Lower lobe of right lung (tissue), 2 donors: ENCODE results near the gene ATG9A. TPM values are rescaled to one million over a fixed set of nuclear protein-coding genes. Genes with fewer than 3 reads are reported as not detected.

Source experiments
- ATAC-seq, 2 donors: fragments of 200-7000 bp; cut with Tn5 transposase; one replicate each; pipeline ENCODE4 v1.9.1; 2020 to 2022; ENCODE audit warnings: mild to moderate bottlenecking in 2 of 2, moderate library complexity in 2 of 2
- DNase-seq: peaks from one replicate; pipeline ENCODE4 v3.0.0-alpha.2; 2020
- H3K27ac ChIP-seq: fragments of 200-600 bp; one replicate; pipeline ENCODE4 v1.8.0; 2022
- H3K27me3 ChIP-seq: fragments of 200-600 bp; one replicate; pipeline ENCODE4 v1.8.0; 2022; ENCODE audit warnings: low read depth
- H3K36me3 ChIP-seq: fragments of 200-600 bp; one replicate; pipeline ENCODE4 v1.8.0; 2022; ENCODE audit warnings: mild to moderate bottlenecking
- H3K4me1 ChIP-seq: fragments of 200-600 bp; one replicate; pipeline ENCODE4 v1.8.0; 2022
- H3K4me3 ChIP-seq: fragments of 200-600 bp; one replicate; pipeline ENCODE4 v1.8.0; 2022; ENCODE audit warnings: mild to moderate bottlenecking
- H3K9me3 ChIP-seq: fragments of 200-600 bp; one replicate; pipeline ENCODE4 v1.8.0; 2022
- CTCF ChIP-seq: fragments of 200-600 bp; IDR thresholded peaks from one replicate; pipeline ENCODE4 v1.8.0; 2022; ENCODE audit warnings: antibody characterized with exemption, mild to moderate bottlenecking
- intact Hi-C: fragments of 100-400 bp; cut with DNase I; formaldehyde crosslinking; loops from one replicate; pipeline ENCODE4 v1.11.0; 2022
- total RNA-seq: library from RNA; stranded (reverse); fragmentation: NEBNext Ultra II Directional; extraction: Animal tissue kit (Norgen Biotek cat#: 25700); gene quantifications from one replicate; pipeline ENCODE4 v1.2.1, GENCODE V29; 2021
- donor health status: DM: no; HTN: yes; CAD: no; lungs with severe emphysema.

ATG9A gene
- total RNA-seq, 1 donor from 2014 or later, result 45.7 TPM

GRCh38 chr2:219214786-219215185 lies 14.7 kb downstream of the ATG9A start:
- no peak for DNase-seq
- ATAC-seq, result no peak
- Histone ChIP-seq H3K27ac (no peak overlapping the region), H3K4me1 (peaks cover 30% of the 10 kb centered on the region), H3K36me3 (peaks cover 43% of the 10 kb centered on the region), H3K27me3 (no peaks in the 10 kb centered on the region), H3K4me3 (no peak overlapping the region), H3K9me3 (no peaks in the 10 kb centered on the region)
- intact Hi-C loops, result no loop called here
- no peak for TF ChIP-seq CTCF

GRCh38 chr2:219214141-219214540 lies 15.3 kb downstream of the ATG9A start:
- TF ChIP-seq CTCF, result no peak
- Histone ChIP-seq H3K27ac (no peak overlapping the region), H3K4me3 (no peak overlapping the region), H3K4me1 (peaks cover 23% of the 10 kb centered on the region), H3K36me3 (peaks cover 46% of the 10 kb centered on the region), H3K9me3 (no peaks in the 10 kb centered on the region), H3K27me3 (no peaks in the 10 kb centered on the region)
- ATAC-seq (no peak), DNase-seq (no peak)
- intact Hi-C loops, result no loop called here

GRCh38 chr2:219213486-219214071 lies 15.9 kb downstream of the ATG9A start:
- no peak for TF ChIP-seq CTCF
- DNase-seq, result no peak
- Histone ChIP-seq H3K4me3 (no peak overlapping the region), H3K4me1 (peaks cover 21% of the 10 kb centered on the region), H3K36me3 (peaks cover 52% of the 10 kb centered on the region), H3K27me3 (no peaks in the 10 kb centered on the region), H3K27ac (no peak overlapping the region), H3K9me3 (no peaks in the 10 kb centered on the region)
- no peak for ATAC-seq
- intact Hi-C loops, result no loop called here

- TF ChIP-seq CTCF, result no peak
- Histone ChIP-seq H3K4me1 (peaks cover 20% of the 10 kb centered on the region), H3K27ac (no peak overlapping the region), H3K27me3 (no peaks in the 10 kb centered on the region), H3K4me3 (no peak overlapping the region), H3K9me3 (no peaks in the 10 kb centered on the region), H3K36me3 (peaks cover 57% of the 10 kb centered on the region)
- intact Hi-C loops, result no loop called here
- DNase-seq (no peak), ATAC-seq (no peak)
Measured at GRCh38 chr2:219213026-219213415, 16.4 kb downstream of the ATG9A start.

GRCh38 chr2:219210886-219211362 lies 18.5 kb downstream of the ATG9A start:
- intact Hi-C loops, result no loop called here
- Histone ChIP-seq H3K27ac (no peak overlapping the region), H3K36me3 (peaks cover 57% of the 10 kb centered on the region)

More at GRCh38 chr2:219210886-219211362, 18.5 kb downstream of the ATG9A start:
- ATAC-seq (no peak), DNase-seq (no peak)
- no peak overlapping the region for H3K4me3 ChIP-seq
- peaks cover 17% of the 10 kb centered on the region for H3K4me1 ChIP-seq
- no peaks in the 10 kb centered on the region for H3K27me3 ChIP-seq
- no peak for TF ChIP-seq CTCF
- H3K9me3 ChIP-seq, result no peaks in the 10 kb centered on the region
